ENCODE data around the gene KIF14. TPM values are rescaled to one million over a fixed set of nuclear protein-coding genes. Genes with fewer than 3 reads are reported as not detected.

The KIF14 gene
- total and polyA plus RNA-seq, 2 experiments from 2014 or later = 0.54 to 2.2 TPM

DNA sequence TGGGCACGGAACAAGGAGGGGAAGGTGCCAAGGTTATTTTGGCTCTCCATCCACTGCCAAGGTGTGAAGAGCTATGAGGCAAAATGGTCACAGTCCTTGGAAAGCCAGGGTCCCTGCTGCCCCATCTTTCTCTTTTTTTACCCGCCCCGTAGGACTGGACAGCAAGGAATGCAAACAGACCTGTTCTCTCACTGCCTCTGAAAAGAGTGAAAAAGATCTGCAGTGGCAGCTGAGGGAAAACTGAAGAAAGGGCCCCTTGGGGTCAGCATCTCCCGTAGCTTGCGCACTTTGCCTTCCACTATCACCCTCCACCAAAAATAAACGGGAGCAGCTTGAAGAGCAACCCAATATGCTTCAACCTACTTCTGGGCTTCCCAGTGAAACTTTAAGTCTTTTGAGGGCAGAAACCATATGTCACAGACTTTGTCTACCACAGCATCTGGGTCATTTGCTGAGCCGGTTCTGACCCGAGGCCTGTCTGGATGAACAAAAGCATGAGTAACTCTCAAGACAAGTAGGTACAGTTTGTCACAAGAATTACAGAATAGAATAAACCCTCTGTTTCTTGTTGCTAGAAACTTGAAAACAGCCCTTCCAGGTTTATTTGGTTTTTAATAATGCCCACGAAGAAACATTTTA lies 9.4 kb upstream of the KIF14 start:
- no peaks in the 10 kb centered on the region for H3K36me3 ChIP-seq (replicated peaks; ENCODE audit: insufficient read depth, low read depth)
- H3K9me2 ChIP-seq (replicated peaks; ENCODE audit: insufficient read depth) = no peaks in the 10 kb centered on the region
- H3K9me3 ChIP-seq (ENCODE audit: low read depth) = no peaks in the 10 kb centered on the region
- H3K27me3 ChIP-seq = no peaks in the 10 kb centered on the region
- WGBS (ENCODE audit: low lambda C conversion rate, missing lambda C conversion rate) = 72% methylated on average over 9 of the region's 9 CpGs
- TF ChIP-seq, protein P1, sequence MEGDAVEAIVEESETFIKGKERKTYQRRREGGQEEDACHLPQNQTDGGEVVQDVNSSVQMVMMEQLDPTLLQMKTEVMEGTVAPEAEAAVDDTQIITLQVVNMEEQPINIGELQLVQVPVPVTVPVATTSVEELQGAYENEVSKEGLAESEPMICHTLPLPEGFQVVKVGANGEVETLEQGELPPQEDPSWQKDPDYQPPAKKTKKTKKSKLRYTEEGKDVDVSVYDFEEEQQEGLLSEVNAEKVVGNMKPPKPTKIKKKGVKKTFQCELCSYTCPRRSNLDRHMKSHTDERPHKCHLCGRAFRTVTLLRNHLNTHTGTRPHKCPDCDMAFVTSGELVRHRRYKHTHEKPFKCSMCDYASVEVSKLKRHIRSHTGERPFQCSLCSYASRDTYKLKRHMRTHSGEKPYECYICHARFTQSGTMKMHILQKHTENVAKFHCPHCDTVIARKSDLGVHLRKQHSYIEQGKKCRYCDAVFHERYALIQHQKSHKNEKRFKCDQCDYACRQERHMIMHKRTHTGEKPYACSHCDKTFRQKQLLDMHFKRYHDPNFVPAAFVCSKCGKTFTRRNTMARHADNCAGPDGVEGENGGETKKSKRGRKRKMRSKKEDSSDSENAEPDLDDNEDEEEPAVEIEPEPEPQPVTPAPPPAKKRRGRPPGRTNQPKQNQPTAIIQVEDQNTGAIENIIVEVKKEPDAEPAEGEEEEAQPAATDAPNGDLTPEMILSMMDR (IDR thresholded peaks at IDR 0.05; ENCODE audit: poor library complexity) = no peak
- TF ChIP-seq EZH2phosphoT487 (IDR thresholded peaks at IDR 0.05; ENCODE audit: low read depth, severe bottlenecking, unreplicated experiment) (no peak), EZH2 (IDR thresholded peaks at IDR 0.05; ENCODE audit: borderline replicate concordance) (no peak)
- peak; percentile 16 for DNase-seq (ENCODE audit: low spot score)
- H3K4me1 ChIP-seq (ENCODE audit: insufficient read depth) = no peaks in the 10 kb centered on the region
- no peak overlapping the region for H3K4me3 ChIP-seq
- H3K4me2 ChIP-seq = no peak overlapping the region
- H3K79me2 ChIP-seq = no peaks in the 10 kb centered on the region
- H3K27ac ChIP-seq = no peak overlapping the region
- H2AFZ ChIP-seq = no peak overlapping the region
- H4K20me1 ChIP-seq (ENCODE audit: insufficient read depth, poor library complexity, severe bottlenecking) = no peaks in the 10 kb centered on the region

DNA sequence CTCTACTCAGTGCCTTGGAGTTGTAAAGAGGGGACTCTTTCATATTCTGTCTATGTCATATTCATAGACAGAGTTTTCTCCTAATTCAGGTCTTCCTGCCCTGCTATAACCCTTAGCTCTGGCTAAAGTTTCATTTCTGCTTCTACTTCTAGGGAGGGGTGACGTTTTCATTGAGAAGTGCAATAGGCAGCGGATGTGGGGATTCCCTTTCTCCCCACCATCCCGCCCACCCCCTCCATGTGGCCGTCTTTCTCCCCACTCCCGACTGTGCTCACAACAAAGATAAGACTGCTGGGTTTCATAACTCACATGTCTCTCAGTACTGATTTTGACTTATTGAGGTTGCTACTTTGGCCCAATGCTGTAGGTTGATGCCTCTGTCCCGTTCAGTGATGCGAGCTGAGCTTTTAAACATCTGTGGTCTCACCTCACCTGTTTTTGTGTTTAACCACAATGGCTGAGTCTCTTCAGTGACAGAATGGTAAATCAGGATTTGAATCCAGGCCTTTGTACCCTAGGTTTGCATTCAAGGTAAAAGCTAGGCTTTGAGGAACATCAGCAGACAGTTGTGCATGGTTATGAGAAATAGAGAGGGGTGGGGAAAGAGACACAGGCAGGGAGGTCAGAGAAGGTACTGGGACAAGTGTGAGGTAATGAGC lies 7.8 kb upstream of the KIF14 start:
- H3K4me3 ChIP-seq = no peak overlapping the region
- no peaks in the 10 kb centered on the region for H3K27me3 ChIP-seq
- H3K27ac ChIP-seq = no peak overlapping the region
- no peaks in the 10 kb centered on the region for H3K9me2 ChIP-seq (replicated peaks; ENCODE audit: insufficient read depth)
- H3K4me2 ChIP-seq = no peak overlapping the region
- DNase-seq (ENCODE audit: low spot score) = no peak
- no peaks in the 10 kb centered on the region for H3K36me3 ChIP-seq (replicated peaks; ENCODE audit: insufficient read depth, low read depth)
- no peak overlapping the region for H2AFZ ChIP-seq
- no peaks in the 10 kb centered on the region for H3K9me3 ChIP-seq (ENCODE audit: low read depth)
- WGBS (ENCODE audit: low lambda C conversion rate, missing lambda C conversion rate) = 74% methylated on average over 6 of the region's 7 CpGs
- TF ChIP-seq EZH2 (IDR thresholded peaks at IDR 0.05; ENCODE audit: borderline replicate concordance) = no peak
- no peak for TF ChIP-seq EZH2phosphoT487 (IDR thresholded peaks at IDR 0.05; ENCODE audit: low read depth, severe bottlenecking, unreplicated experiment)
- TF ChIP-seq, protein P1 (IDR thresholded peaks at IDR 0.05; ENCODE audit: poor library complexity) = no peak
- no peaks in the 10 kb centered on the region for H3K79me2 ChIP-seq
- no peaks in the 10 kb centered on the region for H4K20me1 ChIP-seq (ENCODE audit: insufficient read depth, poor library complexity, severe bottlenecking)
- H3K4me1 ChIP-seq (ENCODE audit: insufficient read depth) = no peaks in the 10 kb centered on the region

DNA sequence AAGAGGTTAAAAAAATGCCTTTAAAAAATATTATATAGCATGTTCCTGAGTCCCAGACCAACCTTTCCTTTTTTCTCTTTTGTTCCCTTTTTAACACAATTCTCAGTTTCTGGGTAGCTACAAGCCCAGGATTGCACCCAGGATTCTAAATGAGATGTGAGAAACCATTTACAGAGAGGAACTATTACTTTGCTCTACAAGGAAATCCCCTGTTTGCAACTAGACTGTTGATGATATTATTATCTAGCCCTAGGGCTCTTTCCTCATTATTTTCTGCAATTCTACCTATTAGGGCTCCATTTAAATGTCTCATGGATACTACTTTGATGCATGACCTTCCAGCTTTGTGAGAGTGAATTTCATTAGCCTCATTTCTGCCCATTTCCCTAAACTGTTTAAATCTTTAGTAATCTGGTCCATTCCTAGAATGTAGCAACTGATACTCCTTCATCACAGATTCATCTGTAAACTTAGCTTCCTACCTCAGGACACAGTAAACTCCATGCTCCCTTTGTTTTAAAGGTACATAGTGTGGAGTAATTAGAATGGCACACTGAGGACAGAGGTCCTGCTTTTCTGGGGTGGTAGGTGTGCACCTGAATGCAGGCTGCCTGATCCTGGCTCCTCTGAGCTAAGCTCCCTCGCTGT lies 7.1 kb upstream of the KIF14 start:
- Histone ChIP-seq H3K27ac (no peak overlapping the region), H3K4me2 (no peak overlapping the region), H3K9me2 (replicated peaks; ENCODE audit: insufficient read depth) (no peaks in the 10 kb centered on the region), H3K9me3 (ENCODE audit: low read depth) (no peaks in the 10 kb centered on the region), H2AFZ (no peak overlapping the region), H3K36me3 (replicated peaks; ENCODE audit: insufficient read depth, low read depth) (no peaks in the 10 kb centered on the region), H3K4me3 (no peak overlapping the region), H3K79me2 (no peaks in the 10 kb centered on the region), H3K4me1 (ENCODE audit: insufficient read depth) (no peaks in the 10 kb centered on the region), H4K20me1 (ENCODE audit: insufficient read depth, poor library complexity, severe bottlenecking) (no peaks in the 10 kb centered on the region), H3K27me3 (no peaks in the 10 kb centered on the region)
- WGBS (ENCODE audit: low lambda C conversion rate, missing lambda C conversion rate) = 84% methylated on average over 1 of the region's 1 CpG
- no peak for TF ChIP-seq EZH2 (IDR thresholded peaks at IDR 0.05; ENCODE audit: borderline replicate concordance)
- TF ChIP-seq, protein P1 (IDR thresholded peaks at IDR 0.05; ENCODE audit: poor library complexity) = no peak
- DNase-seq (ENCODE audit: low spot score) = no peak

All from hepatocyte (in vitro differentiated cells).